OCI-LY1 (cell line): ENCODE data around the gene DIABLO.

Experiments used
- H2AFZ ChIP-seq: fragments of 200-600 bp; sonication (generic), shearing (Covaris generic); 2 replicates; pipeline ENCODE4 v1.6.0; 2014; ENCODE audit warnings: antibody characterized with exemption, mild to moderate bottlenecking, low read length
- H3F3A ChIP-seq: fragments of 200-600 bp; sonication (generic), shearing (Covaris generic); 2 replicates; pipeline ENCODE4 v1.6.0; 2014; ENCODE audit warnings: mild to moderate bottlenecking, antibody characterized with exemption, low read length, moderate library complexity; ENCODE audit not compliant: insufficient read depth
- H3K27ac ChIP-seq: fragments of 200-600 bp; sonication (generic); 2 replicates; pipeline ENCODE4 v1.5.1; 2014; ENCODE audit warnings: low read length, mixed run types, mild to moderate bottlenecking, low read depth; ENCODE audit not compliant: poor library complexity, severe bottlenecking
- H3K27me3 ChIP-seq: fragments of 200-600 bp; sonication (generic); 2 replicates; pipeline ENCODE4 v1.6.0; 2014; ENCODE audit warnings: antibody characterized with exemption, mild to moderate bottlenecking, low read length, moderate library complexity; ENCODE audit not compliant: insufficient read depth
- H3K36me3 ChIP-seq: fragments of 200-600 bp; sonication (generic); 2 replicates; pipeline ENCODE4 v1.6.1; 2014; ENCODE audit warnings: mild to moderate bottlenecking, antibody characterized with exemption, low read length, moderate library complexity, mixed read lengths; ENCODE audit not compliant: insufficient read depth
- H3K4me1 ChIP-seq: fragments of 200-600 bp; sonication (generic); 2 replicates; pipeline ENCODE4 v1.5.1; 2014; ENCODE audit warnings: mild to moderate bottlenecking, low read length, moderate library complexity; ENCODE audit not compliant: insufficient read depth, severe bottlenecking
- H3K4me2 ChIP-seq: fragments of 200-600 bp; sonication (generic), shearing (Covaris generic); 2 replicates; pipeline ENCODE4 v1.6.1; 2014; ENCODE audit warnings: low read length
- H3K4me3 ChIP-seq: fragments of 200-600 bp; sonication (generic); 2 replicates; pipeline ENCODE4 v1.5.1; 2014; ENCODE audit warnings: low read length, low read depth, mild to moderate bottlenecking, mixed read lengths; ENCODE audit not compliant: poor library complexity, severe bottlenecking
- H3K79me2 ChIP-seq: fragments of 200-600 bp; shearing (Covaris generic); 2 replicates; pipeline ENCODE4 v1.6.1; 2016; ENCODE audit warnings: mixed run types, low read length, mixed read lengths; ENCODE audit not compliant: insufficient read depth
- H3K9ac ChIP-seq: fragments of 200-600 bp; sonication (generic), shearing (Covaris generic); 2 replicates; pipeline ENCODE4 v1.6.1; 2014; ENCODE audit warnings: mild to moderate bottlenecking, low read length, mixed read lengths
- H3K9me2 ChIP-seq: fragments of 200-600 bp; sonication (generic), shearing (Covaris generic); 2 replicates; pipeline ENCODE4 v1.6.1; 2014; ENCODE audit warnings: low read depth, mild to moderate bottlenecking, low read length, mixed read lengths
- H3K9me3 ChIP-seq: fragments of 200-600 bp; shearing (Covaris generic); 2 replicates; pipeline ENCODE4 v1.6.1; 2014; ENCODE audit warnings: low read length, mixed read lengths
- H4K20me1 ChIP-seq: fragments of 200-600 bp; sonication (generic), shearing (Covaris generic); 2 replicates; pipeline ENCODE4 v1.6.0; 2016; ENCODE audit warnings: mild to moderate bottlenecking, low read length; ENCODE audit not compliant: insufficient read depth
- EZH2 ChIP-seq: fragments of 200-600 bp; sonication (generic), shearing (Covaris generic); IDR thresholded peaks from 2 replicates; pipeline ENCODE4 v1.8.0; 2017; ENCODE audit warnings: borderline replicate concordance, mixed run types, mild to moderate bottlenecking, antibody characterized with exemption, low read length, moderate library complexity, mixed read lengths
- TF ChIP-seq, protein P1 (sequence below): fragments of 200-600 bp; sonication (generic), shearing (Covaris generic); IDR thresholded peaks from 2 replicates; pipeline ENCODE4 v1.5.1; 2017; ENCODE audit warnings: mild to moderate bottlenecking, antibody characterized with exemption, low read length, moderate library complexity, mixed read lengths

Gene DIABLO

DNA sequence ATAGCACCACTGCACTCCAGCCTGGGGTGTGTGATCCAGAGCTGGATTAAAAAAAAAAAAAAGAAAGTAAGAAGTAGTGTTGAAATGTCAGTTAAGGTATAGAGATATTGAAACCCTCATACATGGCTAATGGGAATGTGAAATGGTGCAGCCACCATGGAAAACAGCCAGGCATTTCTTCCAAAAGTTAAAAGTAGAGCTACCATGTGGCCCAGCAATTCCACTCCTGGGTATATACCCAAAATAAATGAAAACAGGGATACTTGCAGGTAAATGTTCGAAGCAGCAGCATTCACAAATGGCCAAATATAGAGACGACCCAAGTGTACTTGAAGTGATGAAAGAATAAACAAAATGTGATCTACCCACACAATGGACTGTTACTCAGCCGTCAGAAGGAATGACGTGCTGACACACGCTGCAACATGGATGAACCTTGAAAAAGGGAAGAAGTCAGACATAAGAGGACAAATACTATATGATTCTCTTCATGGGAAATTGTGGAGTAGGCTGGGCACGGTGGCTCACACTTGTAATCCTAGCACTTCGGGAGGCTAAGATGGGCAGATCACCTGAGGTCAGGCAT is 67.1 kb downstream of the DIABLO start:
- TF ChIP-seq EZH2 = no peak
- TF ChIP-seq, protein P1, sequence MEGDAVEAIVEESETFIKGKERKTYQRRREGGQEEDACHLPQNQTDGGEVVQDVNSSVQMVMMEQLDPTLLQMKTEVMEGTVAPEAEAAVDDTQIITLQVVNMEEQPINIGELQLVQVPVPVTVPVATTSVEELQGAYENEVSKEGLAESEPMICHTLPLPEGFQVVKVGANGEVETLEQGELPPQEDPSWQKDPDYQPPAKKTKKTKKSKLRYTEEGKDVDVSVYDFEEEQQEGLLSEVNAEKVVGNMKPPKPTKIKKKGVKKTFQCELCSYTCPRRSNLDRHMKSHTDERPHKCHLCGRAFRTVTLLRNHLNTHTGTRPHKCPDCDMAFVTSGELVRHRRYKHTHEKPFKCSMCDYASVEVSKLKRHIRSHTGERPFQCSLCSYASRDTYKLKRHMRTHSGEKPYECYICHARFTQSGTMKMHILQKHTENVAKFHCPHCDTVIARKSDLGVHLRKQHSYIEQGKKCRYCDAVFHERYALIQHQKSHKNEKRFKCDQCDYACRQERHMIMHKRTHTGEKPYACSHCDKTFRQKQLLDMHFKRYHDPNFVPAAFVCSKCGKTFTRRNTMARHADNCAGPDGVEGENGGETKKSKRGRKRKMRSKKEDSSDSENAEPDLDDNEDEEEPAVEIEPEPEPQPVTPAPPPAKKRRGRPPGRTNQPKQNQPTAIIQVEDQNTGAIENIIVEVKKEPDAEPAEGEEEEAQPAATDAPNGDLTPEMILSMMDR = no peak
- no peak overlapping the region for H3K27ac ChIP-seq
- H3K27me3 ChIP-seq = peaks cover 5% of the 10 kb centered on the region; the same call in 1 of the 2 replicates
- H4K20me1 ChIP-seq = no peaks in the 10 kb centered on the region
- H3K4me3 ChIP-seq = no peak overlapping the region
- no peaks in the 10 kb centered on the region for H3F3A ChIP-seq
- H3K79me2 ChIP-seq = no peaks in the 10 kb centered on the region
- no peaks in the 10 kb centered on the region for H3K36me3 ChIP-seq
- H3K4me2 ChIP-seq = no peak overlapping the region
- H2AFZ ChIP-seq = no peak overlapping the region
- no peak overlapping the region for H3K9ac ChIP-seq
- H3K9me2 ChIP-seq = no peaks in the 10 kb centered on the region
- H3K9me3 ChIP-seq = no peaks in the 10 kb centered on the region
- no peaks in the 10 kb centered on the region for H3K4me1 ChIP-seq
